PC-3 (cell line): Measurements from ENCODE around the gene TRIM44. TPM values are rescaled to one million over a fixed set of nuclear protein-coding genes. Genes with fewer than 3 reads are reported as not detected.

ENCODE experiments used
- ATAC-seq: fragments of 200-7000 bp; cut with Tn5 transposase; 2 replicates; pipeline ENCODE4 v1.9.1; 2020; ENCODE audit warnings: mild to moderate bottlenecking, moderate library complexity
- Bru-seq: library from RNA; stranded (reverse); fragments of 400-500 nt; gene quantifications from one replicate; lab custom pipeline; 2021; lab: Mats Ljungman, UMichigan
- BruChase-seq, 2 experiments: library from RNA; stranded (reverse); fragments of 400-500 nt; gene quantifications; one replicate each; lab custom pipeline; 2021; lab: Mats Ljungman, UMichigan
- BruUV-seq: library from RNA; stranded (reverse); fragments of 400-500 nt; replicated peaks from 2 replicates; lab custom pipeline; 2021; lab: Mats Ljungman, UMichigan
- CTCF ChIA-PET: fragments of 300-600 bp; sonication (Branson Sonifier 250); formaldehyde crosslinking; loops from one replicate; lab custom pipeline; 2022; ENCODE audit warnings: antibody characterized with exemption; lab: Charles Lee
- POLR2A ChIA-PET: fragments of 300-600 bp; sonication (Branson Sonifier 250); formaldehyde crosslinking; loops from one replicate; lab custom pipeline; 2022; ENCODE audit warnings: antibody characterized with exemption; ENCODE audit not compliant: unreplicated experiment; lab: Charles Lee
- DNase-seq: peaks from one replicate; pipeline ENCODE4 v3.0.0-alpha.2; 2015
- H2AFZ ChIP-seq: fragments of 300-600 bp; sonication (generic); 2 replicates; pipeline ENCODE4 v1.6.0; 2016; ENCODE audit warnings: antibody characterized with exemption, low read length
- H3F3A ChIP-seq: fragments of 300-600 bp; sonication (generic); one replicate; pipeline ENCODE4 v1.6.0; 2017; ENCODE audit warnings: antibody characterized with exemption, low read length, control low read depth, mild to moderate bottlenecking; ENCODE audit not compliant: unreplicated experiment
- H3K27ac ChIP-seq: fragments of 300-600 bp; sonication (generic); 2 replicates; pipeline ENCODE4 v1.5.1; 2016; ENCODE audit warnings: mild to moderate bottlenecking, low read length
- H3K27me3 ChIP-seq: fragments of 300-600 bp; sonication (generic); 2 replicates; pipeline ENCODE4 v1.6.1; 2016; ENCODE audit warnings: low read length, mixed read lengths
- H3K36me3 ChIP-seq: fragments of 300-600 bp; sonication (generic); 2 replicates; pipeline ENCODE4 v1.6.1; 2016; ENCODE audit warnings: low read depth, mixed run types, low read length, mixed read lengths
- H3K4me1 ChIP-seq: fragments of 300-600 bp; sonication (generic); 2 replicates; pipeline ENCODE4 v1.5.1; 2016; ENCODE audit warnings: low read length; ENCODE audit not compliant: insufficient read depth
- H3K4me2 ChIP-seq: fragments of 300-600 bp; sonication (generic); 2 replicates; pipeline ENCODE4 v1.6.0; 2016; ENCODE audit warnings: low read length
- H3K4me3 ChIP-seq: fragments of 300-600 bp; sonication (generic); 2 replicates; pipeline ENCODE4 v1.5.1; 2016; ENCODE audit warnings: mild to moderate bottlenecking, low read length, mixed read lengths
- H3K79me2 ChIP-seq: fragments of 300-600 bp; sonication (generic); 2 replicates; pipeline ENCODE4 v1.6.1; 2017; ENCODE audit warnings: low read length, mixed read lengths
- H3K9ac ChIP-seq: fragments of 300-600 bp; sonication (generic); 2 replicates; pipeline ENCODE4 v1.6.0; 2016; ENCODE audit warnings: mild to moderate bottlenecking, low read length
- H3K9me2 ChIP-seq: fragments of 300-600 bp; sonication (generic); replicated peaks from 2 replicates; pipeline ENCODE4 v1.6.1; 2016; ENCODE audit warnings: mixed run types, low read length, mixed read lengths
- H3K9me3 ChIP-seq: fragments of 300-600 bp; sonication (generic); 2 replicates; pipeline ENCODE4 v1.6.1; 2016; ENCODE audit warnings: low read length, mixed read lengths
- H4K20me1 ChIP-seq: fragments of 300-600 bp; sonication (generic); 2 replicates; pipeline ENCODE4 v1.6.1; 2016; ENCODE audit warnings: low read length, mixed read lengths
- EZH2 ChIP-seq: fragments of 300-600 bp; sonication (generic); IDR thresholded peaks from one replicate; pipeline ENCODE4 v1.6.1; 2017; ENCODE audit warnings: antibody characterized with exemption, mild to moderate bottlenecking, low read length; ENCODE audit not compliant: unreplicated experiment
- EZH2phosphoT487 ChIP-seq: fragments of 300-600 bp; sonication (generic); IDR thresholded peaks from 2 replicates; pipeline ENCODE4 v1.6.1; 2018; ENCODE audit warnings: mild to moderate bottlenecking, antibody characterized with exemption, low read length, borderline replicate concordance
- intact Hi-C: fragments of 100-400 bp; cut with micrococcal nuclease; formaldehyde crosslinking; loops from 2 replicates; pipeline ENCODE4 v1.9.0; 2023
- long read RNA-seq: library from polyadenylated mRNA; unstranded; transcript quantifications from one replicate; pipeline ENCODE4 v2.0.0, GENCODE V29; 2021; ENCODE audit not compliant: unreplicated experiment
- total RNA-seq: library from RNA; depleted of rRNA; stranded (reverse); fragments of >200 nt; gene quantifications from 2 replicates; pipeline ENCODE4 v1.2.3, GENCODE V29; 2014; rRNA removed
- TF ChIP-seq, protein P1 (sequence below): fragments of 300-600 bp; sonication (generic); conservative IDR thresholded peaks from 2 replicates; pipeline ENCODE4 v1.5.1; 2017; ENCODE audit warnings: antibody characterized with exemption, low read depth, mild to moderate bottlenecking, low read length

The TRIM44 gene, protein sequence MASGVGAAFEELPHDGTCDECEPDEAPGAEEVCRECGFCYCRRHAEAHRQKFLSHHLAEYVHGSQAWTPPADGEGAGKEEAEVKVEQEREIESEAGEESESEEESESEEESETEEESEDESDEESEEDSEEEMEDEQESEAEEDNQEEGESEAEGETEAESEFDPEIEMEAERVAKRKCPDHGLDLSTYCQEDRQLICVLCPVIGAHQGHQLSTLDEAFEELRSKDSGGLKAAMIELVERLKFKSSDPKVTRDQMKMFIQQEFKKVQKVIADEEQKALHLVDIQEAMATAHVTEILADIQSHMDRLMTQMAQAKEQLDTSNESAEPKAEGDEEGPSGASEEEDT
- total RNA-seq (14.0 TPM in 2 replicates), Bru-seq, nascent RNA (percentile 86 among the genes with signal in this experiment), BruChase-seq, experiment 1, labeled RNA remaining after a 6-hour chase (percentile 80 among the genes with signal in this experiment), BruChase-seq, experiment 2, labeled RNA remaining after a 2-hour chase (percentile 85 among the genes with signal in this experiment)
- long read RNA-seq, full-length matches to known transcripts = 285 of 312 reads
- long read RNA-seq, partial matches to known transcripts = 5 of 312 reads
- long read RNA-seq, other reads (novel, unspliced or antisense) = 22 of 312 reads

DNA sequence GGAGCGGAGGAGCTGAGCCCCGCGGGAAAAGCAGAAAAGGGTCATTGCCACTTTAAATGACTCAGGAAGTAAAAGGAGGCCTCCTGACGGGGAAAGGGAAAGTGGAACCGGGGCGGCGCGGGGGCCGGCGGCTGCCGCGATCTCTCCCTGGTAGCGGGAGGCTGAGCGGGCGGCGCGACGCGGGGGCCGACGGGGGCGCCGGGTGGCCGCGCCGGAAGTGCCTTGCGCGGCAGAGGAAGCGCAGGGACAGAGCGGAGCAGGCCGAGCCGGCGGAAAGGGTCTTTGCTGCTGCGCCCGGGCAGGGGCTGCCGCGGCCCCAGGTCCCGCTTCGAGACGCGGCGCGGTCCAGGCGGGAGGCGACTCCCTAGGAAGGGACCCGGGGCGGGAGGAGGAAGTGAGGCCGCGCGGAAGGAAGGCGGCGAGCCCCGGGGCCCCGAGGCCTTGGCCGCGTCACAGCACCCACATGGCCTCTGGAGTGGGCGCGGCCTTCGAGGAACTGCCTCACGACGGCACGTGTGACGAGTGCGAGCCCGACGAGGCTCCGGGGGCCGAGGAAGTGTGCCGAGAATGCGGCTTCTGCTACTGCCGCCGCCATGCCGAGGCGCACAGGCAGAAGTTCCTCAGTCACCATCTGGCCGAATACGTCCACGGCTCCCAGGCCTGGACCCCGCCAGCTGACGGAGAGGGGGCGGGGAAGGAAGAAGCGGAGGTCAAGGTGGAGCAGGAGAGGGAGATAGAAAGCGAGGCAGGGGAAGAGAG is at the start of gene TRIM44:
TRIM44 (plus strand) TSS at position 127 of the 759 bp plus-strand sequence; CDS start at position 464, 337 bp downstream.
- DNase-seq (peak; percentile 85), ATAC-seq (peak; percentile 62)
- Histone ChIP-seq H3K9me2 (no peaks in the 10 kb centered on the region), H2AFZ (peak within 1 kb of the TSS; percentile 74), H3F3A (peaks cover 6% of the 10 kb centered on the region), H3K9ac (peak within 1 kb of the TSS; percentile 90), H3K4me1 (peaks cover 30% of the 10 kb centered on the region), H3K4me2 (peak within 1 kb of the TSS; percentile 98), H3K27ac (peak within 1 kb of the TSS; percentile 91), H3K4me3 (peak within 1 kb of the TSS; percentile 74), H3K27me3 (no peaks in the 10 kb centered on the region), H3K9me3 (0 out of 2 replicates have a peak, but pooled peaks cover 5% of the 10 kb centered on the region), H4K20me1 (no peaks in the 10 kb centered on the region), H3K36me3 (peaks cover 17% of the 10 kb centered on the region; the same call in 1 of the 2 replicates), H3K79me2 (peaks cover 50% of the 10 kb centered on the region)
- no TSS peak for BruUV-seq
- TF ChIP-seq EZH2 (no peak), EZH2phosphoT487 (no peak)
- TF ChIP-seq, protein P1, sequence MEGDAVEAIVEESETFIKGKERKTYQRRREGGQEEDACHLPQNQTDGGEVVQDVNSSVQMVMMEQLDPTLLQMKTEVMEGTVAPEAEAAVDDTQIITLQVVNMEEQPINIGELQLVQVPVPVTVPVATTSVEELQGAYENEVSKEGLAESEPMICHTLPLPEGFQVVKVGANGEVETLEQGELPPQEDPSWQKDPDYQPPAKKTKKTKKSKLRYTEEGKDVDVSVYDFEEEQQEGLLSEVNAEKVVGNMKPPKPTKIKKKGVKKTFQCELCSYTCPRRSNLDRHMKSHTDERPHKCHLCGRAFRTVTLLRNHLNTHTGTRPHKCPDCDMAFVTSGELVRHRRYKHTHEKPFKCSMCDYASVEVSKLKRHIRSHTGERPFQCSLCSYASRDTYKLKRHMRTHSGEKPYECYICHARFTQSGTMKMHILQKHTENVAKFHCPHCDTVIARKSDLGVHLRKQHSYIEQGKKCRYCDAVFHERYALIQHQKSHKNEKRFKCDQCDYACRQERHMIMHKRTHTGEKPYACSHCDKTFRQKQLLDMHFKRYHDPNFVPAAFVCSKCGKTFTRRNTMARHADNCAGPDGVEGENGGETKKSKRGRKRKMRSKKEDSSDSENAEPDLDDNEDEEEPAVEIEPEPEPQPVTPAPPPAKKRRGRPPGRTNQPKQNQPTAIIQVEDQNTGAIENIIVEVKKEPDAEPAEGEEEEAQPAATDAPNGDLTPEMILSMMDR = no peak
- intact Hi-C loops = loop anchor here (1.0 to 2.0 kb wide), 2 partner anchors 32 to 46 kb away; no protein-coding TSS in a partner anchor
- ChIA-PET POLR2A (interaction anchor here (0.5 to 0.6 kb wide), 2 partner anchors 128 to 168 kb away, joined by 3 to 14 read pairs; no protein-coding TSS in a partner anchor), CTCF (interaction anchor here (0.6 kb wide), 2 partner anchors 175 to 563 kb away, joined by 3 to 5 read pairs; no protein-coding TSS in a partner anchor)

DNA sequence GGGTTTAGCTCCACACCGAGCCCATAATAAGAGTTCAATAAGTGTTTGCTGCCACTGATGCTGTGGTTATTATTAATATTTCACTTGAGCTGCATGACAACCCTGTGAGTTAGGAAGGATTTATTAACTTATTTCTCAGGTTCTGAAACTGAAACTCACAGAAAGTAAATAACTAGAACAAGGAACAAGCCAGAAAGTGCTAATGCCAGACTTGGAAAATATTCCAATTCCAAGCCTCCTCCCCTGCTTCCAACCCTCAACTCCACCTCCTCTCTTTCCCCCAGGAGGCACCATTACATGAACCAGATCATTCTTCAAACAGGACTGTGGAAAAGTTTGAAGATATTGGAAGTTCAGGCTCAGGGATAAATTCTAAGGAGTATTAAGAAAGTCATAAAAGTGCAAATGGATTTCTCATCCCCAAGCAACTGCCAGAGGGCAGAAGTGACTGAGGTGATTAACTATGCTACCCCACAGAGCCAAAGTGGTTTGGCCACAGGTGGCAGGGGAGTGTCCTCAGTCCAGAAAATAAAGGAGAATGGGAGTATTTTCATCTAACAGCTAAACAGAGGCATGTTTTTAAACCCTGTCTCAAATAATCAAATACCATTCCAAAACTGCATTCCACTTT is 47.5 kb upstream of the TRIM44 start:
- peaks cover 31% of the 10 kb centered on the region for H3K4me1 ChIP-seq
- H2AFZ ChIP-seq = 0 out of 2 replicates have a peak overlapping the region, but pooled peaks have one; percentile 16
- intact Hi-C loops = loop anchor here (5.0 to 10.0 kb wide), 6 partner anchors 107 to 420 kb away; partner anchors contain the start of gene LDLRAD3
- H3K4me2 ChIP-seq = peak overlapping the region; percentile 62
- ATAC-seq = peak; percentile 8
- no peaks in the 10 kb centered on the region for H3K9me2 ChIP-seq
- no peaks in the 10 kb centered on the region for H3K9me3 ChIP-seq
- peak; percentile 80 for DNase-seq
- H4K20me1 ChIP-seq = no peaks in the 10 kb centered on the region
- no peak overlapping the region for H3K4me3 ChIP-seq
- no peaks in the 10 kb centered on the region for H3K27me3 ChIP-seq
- peaks cover 14% of the 10 kb centered on the region for H3K79me2 ChIP-seq
- TF ChIP-seq, protein P1 = no peak
- TF ChIP-seq EZH2 = no peak
- no peak for TF ChIP-seq EZH2phosphoT487
- H3F3A ChIP-seq = no peaks in the 10 kb centered on the region
- POLR2A ChIA-PET = interaction anchor here (0.6 kb wide), 1 partner anchor 363 kb away, joined by 3 read pairs; no protein-coding TSS in a partner anchor
- H3K36me3 ChIP-seq = no peaks in the 10 kb centered on the region
- H3K27ac ChIP-seq = peak overlapping the region; percentile 52
- no peak overlapping the region for H3K9ac ChIP-seq
- CTCF ChIA-PET = interaction anchor here (0.6 to 2.2 kb wide), 3 partner anchors 127 to 648 kb away, joined by 4 to 11 read pairs (median 5); no protein-coding TSS in a partner anchor
- BruUV-seq = no TSS peak
